Smooth muscle cell (in vitro differentiated cells): Measurements from ENCODE around the gene GPA33. TPM values are rescaled to one million over a fixed set of nuclear protein-coding genes. Genes with fewer than 3 reads are reported as not detected.
A peak's percentile ranks its signal among the peaks of the same experiment; 100 is the strongest.

Experiments
- DNase-seq: peaks from one replicate; lab custom pipeline; 2025; ENCODE audit not compliant: unreplicated experiment; lab: John Stamatoyannopoulos, UW
- H2AFZ ChIP-seq: fragments of 200-600 bp; sonication (generic); 2 replicates; pipeline ENCODE4 v1.6.0; 2016; ENCODE audit warnings: antibody characterized with exemption, low read depth, mild to moderate bottlenecking
- H3F3A ChIP-seq: fragments of 200-600 bp; sonication (generic); 2 replicates; pipeline ENCODE4 v1.6.0; 2017; ENCODE audit warnings: antibody characterized with exemption, low read depth
- H3K27ac ChIP-seq: fragments of 200-600 bp; sonication (generic); 2 replicates; pipeline ENCODE4 v1.5.1; 2016; ENCODE audit warnings: low read depth, mild to moderate bottlenecking
- H3K27me3 ChIP-seq: fragments of 200-600 bp; sonication (generic); 2 replicates; pipeline ENCODE4 v1.6.1; 2016; ENCODE audit warnings: low read depth, mild to moderate bottlenecking
- H3K36me3 ChIP-seq: fragments of 200-600 bp; sonication (generic); 2 replicates; pipeline ENCODE4 v1.5.1; 2016; ENCODE audit warnings: low read depth
- H3K4me1 ChIP-seq: fragments of 200-600 bp; sonication (generic); 2 replicates; pipeline ENCODE4 v1.5.1; 2016; ENCODE audit warnings: low read depth
- H3K4me2 ChIP-seq: fragments of 200-600 bp; sonication (generic); 2 replicates; pipeline ENCODE4 v1.6.0; 2016; ENCODE audit warnings: mild to moderate bottlenecking
- H3K4me3 ChIP-seq: fragments of 200-600 bp; sonication (generic); 2 replicates; pipeline ENCODE4 v1.5.1; 2016; ENCODE audit warnings: mild to moderate bottlenecking
- H3K79me2 ChIP-seq: fragments of 200-600 bp; sonication (generic); 2 replicates; pipeline ENCODE4 v1.6.0; 2016; ENCODE audit warnings: low read depth, mild to moderate bottlenecking
- H3K9ac ChIP-seq: fragments of 200-600 bp; sonication (generic); 2 replicates; pipeline ENCODE4 v1.6.0; 2016; ENCODE audit warnings: low read depth
- H3K9me3 ChIP-seq: fragments of 200-600 bp; sonication (generic); replicated peaks from 2 replicates; pipeline ENCODE4 v1.5.1; 2016; ENCODE audit warnings: low read depth
- H4K20me1 ChIP-seq: fragments of 200-600 bp; sonication (generic); 2 replicates; pipeline ENCODE4 v1.6.0; 2016; ENCODE audit warnings: low read depth
- CTCF ChIP-seq: fragments of 200-600 bp; sonication (generic); IDR thresholded peaks from 2 replicates; pipeline ENCODE4 v1.5.1; 2017; ENCODE audit warnings: borderline replicate concordance, mild to moderate bottlenecking, antibody characterized with exemption; ENCODE audit not compliant: insufficient read depth, poor library complexity, severe bottlenecking
- WGBS: methylation state at CpG from one replicate; pipeline ENCODE4 v1.1.7; 2016; ENCODE audit warnings: low lambda C conversion rate; 5-methylcytosine and 5-hydroxymethylcytosine counted together
- polyA plus RNA-seq: library from polyadenylated mRNA; unstranded; fragments of >200 nt; fragmentation: Nextera tagmentation; extraction: Ambion mirVana; gene quantifications from 2 replicates; pipeline ENCODE4 v1.2.1, GENCODE V29; 2016
- total RNA-seq: library from RNA; depleted of rRNA; stranded (reverse); fragments of >200 nt; gene quantifications from 2 replicates; pipeline ENCODE4 v1.2.3, GENCODE V29; 2014

GPA33 gene
- total and polyA plus RNA-seq, 2 experiments from 2014 or later, result not detected

DNA sequence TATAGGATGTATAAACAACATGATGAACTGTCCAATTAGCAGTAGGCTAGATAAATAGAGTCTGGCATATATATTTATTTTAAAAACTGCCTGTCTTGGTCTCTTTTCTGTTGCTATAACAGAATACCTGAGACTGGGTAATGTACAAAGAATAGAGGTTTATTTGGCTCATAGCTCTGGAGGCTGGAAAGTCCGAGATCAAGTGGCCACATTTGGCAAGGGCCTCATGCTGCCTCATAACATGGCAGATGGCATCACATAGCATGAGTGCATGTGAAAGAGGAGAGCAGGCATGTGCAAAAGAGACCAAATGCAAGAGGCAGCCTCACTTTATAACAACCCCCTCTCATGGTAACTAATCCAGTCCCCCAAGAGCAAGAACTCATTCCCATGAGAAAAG lies 9.7 kb upstream of the GPA33 start:
- no peaks in the 10 kb centered on the region for H3K27me3 ChIP-seq
- H3K4me3 ChIP-seq, result no peak overlapping the region
- no peaks in the 10 kb centered on the region for H3K9me3 ChIP-seq
- H3K9ac ChIP-seq, result no peak overlapping the region
- no peak overlapping the region for H3K4me2 ChIP-seq
- no peak for TF ChIP-seq CTCF
- no peak overlapping the region for H3K27ac ChIP-seq
- WGBS, result 94% methylated on average over 1 of the region's 1 CpG
- H3F3A ChIP-seq, result no peaks in the 10 kb centered on the region
- no peaks in the 10 kb centered on the region for H4K20me1 ChIP-seq
- DNase-seq, result no peak
- H3K79me2 ChIP-seq, result no peaks in the 10 kb centered on the region
- H3K36me3 ChIP-seq, result no peaks in the 10 kb centered on the region
- H3K4me1 ChIP-seq, result no peaks in the 10 kb centered on the region
- no peak overlapping the region for H2AFZ ChIP-seq

DNA sequence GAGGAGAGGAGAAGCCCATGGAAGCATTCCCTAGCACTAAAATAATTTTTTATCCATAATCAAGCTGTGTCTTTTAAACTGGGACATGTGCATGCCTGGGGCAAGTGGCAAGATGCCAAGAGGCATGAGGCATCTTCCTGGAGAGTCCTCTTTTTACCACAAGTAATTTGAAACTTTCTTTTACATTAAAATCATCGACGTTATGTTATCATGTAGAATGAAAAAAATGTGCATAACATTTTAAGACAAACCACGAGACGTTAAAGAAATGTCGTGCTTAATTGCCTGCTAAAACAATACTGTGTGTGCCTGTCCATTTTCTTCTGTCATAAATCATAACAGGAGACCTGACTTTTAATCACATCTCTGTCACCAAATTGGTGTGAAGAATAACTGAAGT lies 5.2 kb upstream of the GPA33 start:
- no peak overlapping the region for H3K9ac ChIP-seq
- 15% methylated on average over 5 of the region's 5 CpGs for WGBS
- peaks cover 7% of the 10 kb centered on the region for H3K4me1 ChIP-seq
- no peak for TF ChIP-seq CTCF
- no peaks in the 10 kb centered on the region for H3K9me3 ChIP-seq
- peak overlapping the region; percentile 23 for H3K4me2 ChIP-seq
- no peak overlapping the region for H3K27ac ChIP-seq
- H2AFZ ChIP-seq, result no peak overlapping the region
- H3K36me3 ChIP-seq, result no peaks in the 10 kb centered on the region
- H3K79me2 ChIP-seq, result no peaks in the 10 kb centered on the region
- no peaks in the 10 kb centered on the region for H3F3A ChIP-seq
- no peak for DNase-seq
- no peaks in the 10 kb centered on the region for H4K20me1 ChIP-seq
- no peaks in the 10 kb centered on the region for H3K27me3 ChIP-seq
- H3K4me3 ChIP-seq, result no peak overlapping the region

- H3K27ac ChIP-seq, result no peak overlapping the region
- H3K4me1 ChIP-seq, result peaks cover 7% of the 10 kb centered on the region
- no peak overlapping the region for H3K4me2 ChIP-seq
- H3K4me3 ChIP-seq, result no peak overlapping the region
- TF ChIP-seq CTCF, result no peak
- H4K20me1 ChIP-seq, result no peaks in the 10 kb centered on the region
- no peak overlapping the region for H3K9ac ChIP-seq
- H3K9me3 ChIP-seq, result no peaks in the 10 kb centered on the region
- H3K36me3 ChIP-seq, result no peaks in the 10 kb centered on the region
- H3F3A ChIP-seq, result no peaks in the 10 kb centered on the region
- H2AFZ ChIP-seq, result no peak overlapping the region
- no peak for DNase-seq
- H3K79me2 ChIP-seq, result no peaks in the 10 kb centered on the region
- no peaks in the 10 kb centered on the region for H3K27me3 ChIP-seq
- 93% methylated on average over 8 of the region's 8 CpGs for WGBS
Observed at GRCh38 chr1:167094690-167095089, 4.5 kb upstream of the GPA33 start.

GRCh38 chr1:167093846-167094516 lies 3.8 kb upstream of the GPA33 start, which contains the start of gene STYXL2:
Gene STYXL2, plus strand, starts transcription at chr1:167094075. Its CDS starts 775 bp downstream, at chr1:167094850.
- Histone ChIP-seq H3K9me3 (no peaks in the 10 kb centered on the region), H2AFZ (no peak within 1 kb of the TSS), H3K27ac (no peak within 1 kb of the TSS), H4K20me1 (no peaks in the 10 kb centered on the region), H3K4me1 (peaks cover 7% of the 10 kb centered on the region), H3K79me2 (no peaks in the 10 kb centered on the region), H3K4me2 (no peak within 1 kb of the TSS), H3K9ac (no peak within 1 kb of the TSS), H3K27me3 (no peaks in the 10 kb centered on the region), H3K4me3 (no peak within 1 kb of the TSS), H3K36me3 (no peaks in the 10 kb centered on the region), H3F3A (no peaks in the 10 kb centered on the region)
- no peak for TF ChIP-seq CTCF
- DNase-seq, result no peak
- 57% methylated on average over 8 of the region's 8 CpGs for WGBS
